OCI-LY7 (cell line): ENCODE results near the gene LCOR.
"Not testable (repeated sequence)": the region's sequence is repeated elsewhere in the genome, so short reads cannot be mapped to it uniquely, and the experiment has no call there.

Experiments used
- EZH2phosphoT487 ChIP-seq: fragments of 200-600 bp; sonication (generic); IDR thresholded peaks from 2 replicates; pipeline ENCODE4 v1.6.1; 2018; ENCODE audit warnings: low read depth, borderline replicate concordance, mild to moderate bottlenecking, mixed run types, antibody characterized with exemption, low read length, moderate library complexity, mixed read lengths
- TF ChIP-seq, protein P1 (sequence below): fragments of 200-600 bp; sonication (generic); conservative IDR thresholded peaks from 2 replicates; pipeline ENCODE4 v1.5.1; 2014; ENCODE audit warnings: mild to moderate bottlenecking, antibody characterized with exemption, low read length, moderate library complexity, mixed read lengths

DNA sequence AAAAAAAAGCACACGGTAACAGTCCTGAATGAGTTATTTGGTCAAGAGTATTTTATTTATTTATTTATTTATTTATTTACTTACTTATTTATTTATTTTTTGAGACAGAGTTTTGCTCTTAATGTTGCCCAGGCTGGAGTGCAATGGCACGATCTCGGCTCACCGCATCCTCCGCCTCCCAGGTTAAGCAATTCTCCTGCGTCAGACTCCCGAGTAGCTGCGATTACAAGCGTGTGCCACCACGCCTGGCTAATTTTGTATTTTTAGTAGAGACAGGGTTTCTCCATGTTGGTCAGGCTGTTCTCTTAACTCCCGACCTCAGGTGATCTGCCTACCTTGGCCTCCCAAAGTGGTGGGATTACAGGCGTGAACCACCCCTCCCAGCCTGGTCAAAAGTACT lies 15.3 kb downstream of the LCOR start:
- TF ChIP-seq, protein P1, sequence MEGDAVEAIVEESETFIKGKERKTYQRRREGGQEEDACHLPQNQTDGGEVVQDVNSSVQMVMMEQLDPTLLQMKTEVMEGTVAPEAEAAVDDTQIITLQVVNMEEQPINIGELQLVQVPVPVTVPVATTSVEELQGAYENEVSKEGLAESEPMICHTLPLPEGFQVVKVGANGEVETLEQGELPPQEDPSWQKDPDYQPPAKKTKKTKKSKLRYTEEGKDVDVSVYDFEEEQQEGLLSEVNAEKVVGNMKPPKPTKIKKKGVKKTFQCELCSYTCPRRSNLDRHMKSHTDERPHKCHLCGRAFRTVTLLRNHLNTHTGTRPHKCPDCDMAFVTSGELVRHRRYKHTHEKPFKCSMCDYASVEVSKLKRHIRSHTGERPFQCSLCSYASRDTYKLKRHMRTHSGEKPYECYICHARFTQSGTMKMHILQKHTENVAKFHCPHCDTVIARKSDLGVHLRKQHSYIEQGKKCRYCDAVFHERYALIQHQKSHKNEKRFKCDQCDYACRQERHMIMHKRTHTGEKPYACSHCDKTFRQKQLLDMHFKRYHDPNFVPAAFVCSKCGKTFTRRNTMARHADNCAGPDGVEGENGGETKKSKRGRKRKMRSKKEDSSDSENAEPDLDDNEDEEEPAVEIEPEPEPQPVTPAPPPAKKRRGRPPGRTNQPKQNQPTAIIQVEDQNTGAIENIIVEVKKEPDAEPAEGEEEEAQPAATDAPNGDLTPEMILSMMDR = not testable (repeated sequence)
- not testable (repeated sequence) for TF ChIP-seq EZH2phosphoT487
